ENCODE data around the gene CDH4.

Gene CDH4

GRCh38 chr20:61953037-61954021 is 701.3 kb downstream of the CDH4 start:
- DNase-seq = no peak

GRCh38 chr20:61954276-61955021 is 702.4 kb downstream of the CDH4 start:
- no peak for DNase-seq

GRCh38 chr20:61955668-61956395 is 703.8 kb downstream of the CDH4 start:
- DNase-seq = no peak

- no peak for DNase-seq
Observed at GRCh38 chr20:61956396-61957342, 704.6 kb downstream of the CDH4 start.

- DNase-seq = no peak
Observed at GRCh38 chr20:61957961-61958715, 706.1 kb downstream of the CDH4 start.

- DNase-seq = no peak
Observed at GRCh38 chr20:61958773-61959700, 707.0 kb downstream of the CDH4 start.

- no peak for DNase-seq
Observed at GRCh38 chr20:61960836-61961235, 708.8 kb downstream of the CDH4 start.

GRCh38 chr20:61963149-61963548 is 711.1 kb downstream of the CDH4 start:
- DNase-seq = no peak

- no peak for DNase-seq
Observed at GRCh38 chr20:61963885-61964674, 712.0 kb downstream of the CDH4 start.

GRCh38 chr20:61964675-61965605 is 712.9 kb downstream of the CDH4 start:
- DNase-seq = no peak

GRCh38 chr20:61965606-61966491 is 713.8 kb downstream of the CDH4 start:
- DNase-seq = no peak

- DNase-seq = no peak
Observed at GRCh38 chr20:61966492-61967244, 714.6 kb downstream of the CDH4 start.

GRCh38 chr20:61967300-61967699 is 715.2 kb downstream of the CDH4 start:
- no peak for DNase-seq

- no peak for DNase-seq
Observed at GRCh38 chr20:61968036-61968810, 716.2 kb downstream of the CDH4 start.

GRCh38 chr20:61968932-61969331 is 716.9 kb downstream of the CDH4 start:
- DNase-seq = no peak

All from inflammatory macrophage (primary cell).